ENCODE data around the gene SERINC2. TPM values are rescaled to one million over a fixed set of nuclear protein-coding genes. Genes with fewer than 3 reads are reported as not detected.
"Not testable (repeated sequence)": the region's sequence is repeated elsewhere in the genome, so short reads cannot be mapped to it uniquely, and the experiment has no call there.

Gene SERINC2
- total and polyA plus RNA-seq, 4 experiments from 2014 or later: 0.11 to 0.18 (median 0.15) TPM; not detected in 1

DNA sequence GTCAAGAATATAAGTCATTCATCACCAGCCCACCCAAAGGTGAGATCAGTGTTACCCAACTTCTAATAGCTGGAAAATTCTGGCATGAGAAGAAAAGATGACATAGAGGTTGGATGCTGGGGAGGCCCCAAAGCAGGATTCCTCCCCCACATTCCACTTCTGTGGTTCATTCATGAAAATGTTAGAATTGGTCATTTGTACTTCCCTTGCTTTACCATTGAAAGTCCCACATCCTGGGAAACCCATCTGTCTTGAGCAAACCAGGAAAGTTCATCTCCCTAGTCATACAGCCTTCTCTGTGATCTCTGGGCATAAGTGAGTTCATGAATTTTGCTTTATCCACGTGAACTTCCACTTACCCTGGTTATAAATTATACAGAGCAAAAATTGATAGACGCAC lies 66.8 kb downstream of the SERINC2 start:
- Mint-ChIP-seq H3K4me3 (no peak overlapping the region), H3K27me3 (peaks cover 2 to 4% of the 10 kb centered on the region in 2 donors), H3K27ac (no peak overlapping the region), H3K9me3 (peaks cover 0 to 19% (median 9%) of the 10 kb centered on the region in 8 donors), H3K4me1 (no peaks in the 10 kb centered on the region), H3K36me3 (peaks cover 2 to 5% of the 10 kb centered on the region in 2 donors)
- intact Hi-C loops (cut with micrococcal nuclease): no loop called here
- H3K27me3 ChIP-seq (ENCODE audit: insufficient read depth, low read length): no peaks in the 10 kb centered on the region
- peaks cover 3% of the 10 kb centered on the region for H3K4me1 ChIP-seq (ENCODE audit: insufficient read depth, low read length)
- ChIA-PET POLR2A (ENCODE audit: partially characterized antibody) (no interaction called here), CTCF (ENCODE audit: partially characterized antibody) (no interaction called here)
- H3K36me3 ChIP-seq (ENCODE audit: insufficient read depth, low read length): no peaks in the 10 kb centered on the region
- H3K4me3 ChIP-seq (ENCODE audit: low read length in 2 of 2): no peak overlapping the region
- peaks cover 0 to 2% of the 10 kb centered on the region in 2 donors for H3K9me3 ChIP-seq (ENCODE audit: control insufficient read depth in 1 of 2, low read length in 2 of 2)
- H3K27ac ChIP-seq (ENCODE audit: low read depth, low read length): no peak overlapping the region
- DNase-seq: no peak

DNA sequence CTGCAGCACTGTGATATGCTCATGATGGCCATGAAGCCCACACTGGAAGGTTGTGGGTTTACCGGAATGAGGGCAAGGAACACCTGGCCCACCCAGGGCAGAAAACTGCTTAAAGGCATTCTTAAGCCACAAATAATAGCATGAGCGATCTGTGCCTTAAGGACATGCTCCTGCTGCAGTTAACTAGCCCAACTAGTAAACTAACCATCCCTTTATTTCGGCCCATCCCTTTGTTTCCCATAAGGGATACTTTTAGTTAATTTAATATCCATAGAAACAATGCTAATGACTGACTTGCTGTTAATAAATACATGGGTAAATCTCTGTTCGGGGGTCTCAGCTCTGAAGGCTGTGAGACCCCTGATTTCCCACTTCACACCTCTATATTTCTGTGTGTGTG lies 67.4 kb downstream of the SERINC2 start:
- H3K4me3 Mint-ChIP-seq; intact Hi-C loops (cut with micrococcal nuclease); H3K27me3 Mint-ChIP-seq; H3K4me1 ChIP-seq (ENCODE audit: insufficient read depth, low read length); H3K27ac ChIP-seq (ENCODE audit: low read depth, low read length); H3K4me1 Mint-ChIP-seq; POLR2A ChIA-PET (ENCODE audit: partially characterized antibody); DNase-seq; CTCF ChIA-PET (ENCODE audit: partially characterized antibody); H3K36me3 Mint-ChIP-seq; H3K4me3 ChIP-seq (ENCODE audit: low read length in 2 of 2); H3K27ac Mint-ChIP-seq; H3K36me3 ChIP-seq (ENCODE audit: insufficient read depth, low read length); H3K27me3 ChIP-seq (ENCODE audit: insufficient read depth, low read length); H3K9me3 ChIP-seq (ENCODE audit: control insufficient read depth in 1 of 2, low read length in 2 of 2): not testable (repeated sequence)
- H3K9me3 Mint-ChIP-seq: peaks cover 0 to 19% (median 9%) of the 10 kb centered on the region in 8 donors

DNA sequence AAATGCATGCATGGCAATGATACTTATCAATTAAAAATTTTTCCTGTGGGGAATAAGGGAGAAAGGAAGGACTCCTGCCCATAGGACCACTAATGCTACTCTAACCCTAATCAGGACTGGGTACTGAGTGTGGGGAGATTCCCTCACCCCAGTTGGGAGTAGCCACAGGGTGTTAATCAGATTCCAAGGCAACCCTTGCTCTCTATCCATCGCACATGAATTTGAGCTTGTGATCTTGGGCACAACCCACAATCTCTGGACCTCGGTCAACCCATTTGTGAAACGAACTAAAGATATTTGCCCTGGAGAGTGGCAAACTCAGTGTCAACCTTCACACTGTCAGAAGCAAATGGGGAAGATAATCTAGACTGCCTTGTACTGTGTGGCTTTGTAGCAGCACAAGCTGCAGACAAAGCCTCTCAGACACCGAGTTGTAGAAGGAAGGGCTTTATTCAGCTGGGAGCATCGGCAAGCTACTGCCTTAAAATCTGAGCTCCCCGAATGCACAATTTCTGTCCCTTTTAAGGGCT lies 69.5 kb downstream of the SERINC2 start:
- Mint-ChIP-seq H3K36me3 (peaks cover 2 to 5% of the 10 kb centered on the region in 2 donors), H3K4me3 (no peak overlapping the region), H3K4me1 (peaks cover 3 to 7% (median 5%) of the 10 kb centered on the region in 4 donors), H3K27me3 (no peaks in the 10 kb centered on the region), H3K9me3 (peaks cover 0 to 19% (median 9%) of the 10 kb centered on the region in 8 donors), H3K27ac (no peak overlapping the region)
- Histone ChIP-seq H3K4me1 (ENCODE audit: insufficient read depth, low read length) (peaks cover 7% of the 10 kb centered on the region), H3K36me3 (ENCODE audit: insufficient read depth, low read length) (no peaks in the 10 kb centered on the region), H3K4me3 (ENCODE audit: low read length in 2 of 2) (no peak overlapping the region), H3K27ac (ENCODE audit: low read depth, low read length) (no peak overlapping the region), H3K9me3 (ENCODE audit: control insufficient read depth in 1 of 2, low read length in 2 of 2) (peaks cover 0 to 2% of the 10 kb centered on the region in 2 donors), H3K27me3 (ENCODE audit: insufficient read depth, low read length) (no peaks in the 10 kb centered on the region)
- DNase-seq: no peak
- POLR2A ChIA-PET (ENCODE audit: partially characterized antibody): no interaction called here
- CTCF ChIA-PET (ENCODE audit: partially characterized antibody): no interaction called here
- intact Hi-C loops (cut with micrococcal nuclease): no loop called here

DNA sequence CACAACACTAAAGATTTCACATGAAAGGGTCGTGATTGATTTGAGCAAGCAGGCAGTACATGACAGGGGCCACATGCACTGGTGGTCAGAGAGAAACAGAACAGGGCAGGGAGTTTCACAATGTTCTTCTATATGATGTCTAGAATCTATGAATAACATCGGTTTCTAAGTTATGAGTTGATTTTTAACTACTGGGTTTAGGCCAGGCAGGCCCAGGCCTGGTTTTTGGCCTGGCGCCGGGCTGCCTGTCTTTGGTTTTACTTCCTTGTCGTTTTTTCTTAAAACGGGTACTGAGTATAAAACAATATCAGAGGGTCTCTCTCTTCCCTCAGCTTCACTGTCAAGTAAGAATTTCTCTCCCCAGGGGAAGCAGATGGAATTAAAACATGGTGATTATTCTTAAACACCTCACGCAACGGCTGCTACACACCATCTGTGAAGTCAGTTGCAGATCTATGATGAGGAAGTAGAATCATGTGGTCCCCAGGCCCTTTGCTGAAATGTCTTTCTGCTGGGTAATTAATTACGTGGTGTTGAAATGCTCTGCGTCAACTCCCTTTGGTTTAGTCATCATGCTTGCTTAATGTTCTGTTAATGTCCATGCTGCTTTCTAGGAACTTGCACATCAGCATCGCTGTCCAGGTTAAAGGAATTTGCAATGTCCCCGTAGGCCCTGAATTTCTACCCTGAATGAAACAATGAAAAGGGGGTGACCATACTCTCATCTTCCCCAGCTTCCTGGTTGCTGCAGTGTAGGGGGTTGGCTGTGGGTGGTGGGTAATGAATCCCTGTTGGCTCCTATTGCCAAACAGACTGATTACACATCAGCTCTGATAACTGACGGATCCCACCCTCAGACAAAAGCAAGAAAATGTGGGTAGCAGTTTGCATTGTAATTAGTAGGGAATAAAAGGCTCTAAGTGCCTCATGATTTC lies 70.3 kb downstream of the SERINC2 start:
- peaks cover 0 to 19% (median 10%) of the 10 kb centered on the region in 8 donors for H3K9me3 Mint-ChIP-seq
- ChIA-PET POLR2A (ENCODE audit: partially characterized antibody) (no interaction called here), CTCF (ENCODE audit: partially characterized antibody) (no interaction called here)
- peaks cover 0 to 2% of the 10 kb centered on the region in 2 donors for H3K9me3 ChIP-seq (ENCODE audit: control insufficient read depth in 1 of 2, low read length in 2 of 2)
- H3K4me1 ChIP-seq (ENCODE audit: insufficient read depth, low read length): peaks cover 8% of the 10 kb centered on the region
- no peak for DNase-seq
- no peaks in the 10 kb centered on the region for H3K27me3 ChIP-seq (ENCODE audit: insufficient read depth, low read length)
- H3K27ac ChIP-seq (ENCODE audit: low read depth, low read length): no peak overlapping the region
- no peaks in the 10 kb centered on the region for H3K27me3 Mint-ChIP-seq
- peak overlapping the region in 1 of 7 donors; percentile 8 for H3K27ac Mint-ChIP-seq
- no peak overlapping the region for H3K4me3 Mint-ChIP-seq
- no peak overlapping the region for H3K4me3 ChIP-seq (ENCODE audit: low read length in 2 of 2)
- intact Hi-C loops (cut with micrococcal nuclease): no loop called here
- no peaks in the 10 kb centered on the region for H3K36me3 ChIP-seq (ENCODE audit: insufficient read depth, low read length)
- H3K36me3 Mint-ChIP-seq: peaks cover 2 to 5% of the 10 kb centered on the region in 2 donors
- peaks cover 6 to 10% (median 8%) of the 10 kb centered on the region in 4 donors for H3K4me1 Mint-ChIP-seq

Other genes with a start within 250 kb of the SERINC2 start
- not detected for gene NKAIN1, start 173.3 kb upstream of the SERINC2 start, total RNA-seq
- gene NKAIN1, start 173.3 kb upstream of the SERINC2 start, polyA plus RNA-seq: not detected
- 10 to 100 TPM; 58.7 to 67.0 TPM for gene SNRNP40, start 116.4 kb upstream of the SERINC2 start, total RNA-seq
- gene SNRNP40, start 116.4 kb upstream of the SERINC2 start, polyA plus RNA-seq: 100 to 1,000 TPM in 1 of 2 donors, 10 to 100 TPM in 1; 100.0 to 118 TPM
- gene ZCCHC17, start 116.2 kb upstream of the SERINC2 start, total RNA-seq: 10 to 100 TPM; 20.2 to 21.8 TPM
- 10 to 100 TPM; 43.6 to 44.5 TPM for gene ZCCHC17, start 116.2 kb upstream of the SERINC2 start, polyA plus RNA-seq
- gene FABP3, start 40.1 kb upstream of the SERINC2 start, total RNA-seq: 1 to 10 TPM in 1 of 2 experiments, not detected in 1; 1.2 TPM
- gene FABP3, start 40.1 kb upstream of the SERINC2 start, polyA plus RNA-seq: not detected
- not detected for gene TINAGL1, start 163.3 kb downstream of the SERINC2 start, total RNA-seq
- gene TINAGL1, start 163.3 kb downstream of the SERINC2 start, polyA plus RNA-seq: not detected
- gene HCRTR1, start 204.5 kb downstream of the SERINC2 start, total RNA-seq: not detected
- not detected for gene HCRTR1, start 204.5 kb downstream of the SERINC2 start, polyA plus RNA-seq
- 10 to 100 TPM; 39.1 to 41.7 TPM for gene PEF1, start 231.7 kb downstream of the SERINC2 start, total RNA-seq
- 100 to 1,000 TPM in 1 of 2 donors, 10 to 100 TPM in 1; 84.7 to 124 TPM for gene PEF1, start 231.7 kb downstream of the SERINC2 start, polyA plus RNA-seq

All from CD4-positive, alpha-beta memory T cell (primary cell).